GM12891 (cell line): ENCODE measurements around the gene APOBEC3F.
"Not testable (repeated sequence)": the region's sequence is repeated elsewhere in the genome, so short reads cannot be mapped to it uniquely, and the experiment has no call there.

ENCODE experiments used
- PAX5 ChIP-seq: IDR thresholded peaks from 2 replicates; pipeline ENCODE4 v1.6.1; 2011; ENCODE audit warnings: low read length, moderate library complexity, mild to moderate bottlenecking; ENCODE audit not compliant: insufficient read depth, severe bottlenecking
- POLR2A ChIP-seq: IDR thresholded peaks from 2 replicates; pipeline ENCODE4 v1.6.1; 2011; ENCODE audit warnings: low read depth, low read length, control low read depth
- POLR2AphosphoS5 ChIP-seq: IDR thresholded peaks from 2 replicates; pipeline ENCODE4 v1.6.1; 2011; ENCODE audit warnings: low read depth, low read length, control low read depth
- POU2F2 ChIP-seq: IDR thresholded peaks from 2 replicates; pipeline ENCODE4 v1.6.1; 2011; ENCODE audit warnings: low read depth, mild to moderate bottlenecking, control low read depth, low read length, moderate library complexity
- SPI1 ChIP-seq: IDR thresholded peaks from 2 replicates; pipeline ENCODE4 v1.6.1; 2011; ENCODE audit warnings: low read depth, low read length, control low read depth
- TAF1 ChIP-seq: IDR thresholded peaks from 2 replicates; pipeline ENCODE4 v1.6.1; 2011; ENCODE audit warnings: low read depth, low read length, control low read depth

DNA sequence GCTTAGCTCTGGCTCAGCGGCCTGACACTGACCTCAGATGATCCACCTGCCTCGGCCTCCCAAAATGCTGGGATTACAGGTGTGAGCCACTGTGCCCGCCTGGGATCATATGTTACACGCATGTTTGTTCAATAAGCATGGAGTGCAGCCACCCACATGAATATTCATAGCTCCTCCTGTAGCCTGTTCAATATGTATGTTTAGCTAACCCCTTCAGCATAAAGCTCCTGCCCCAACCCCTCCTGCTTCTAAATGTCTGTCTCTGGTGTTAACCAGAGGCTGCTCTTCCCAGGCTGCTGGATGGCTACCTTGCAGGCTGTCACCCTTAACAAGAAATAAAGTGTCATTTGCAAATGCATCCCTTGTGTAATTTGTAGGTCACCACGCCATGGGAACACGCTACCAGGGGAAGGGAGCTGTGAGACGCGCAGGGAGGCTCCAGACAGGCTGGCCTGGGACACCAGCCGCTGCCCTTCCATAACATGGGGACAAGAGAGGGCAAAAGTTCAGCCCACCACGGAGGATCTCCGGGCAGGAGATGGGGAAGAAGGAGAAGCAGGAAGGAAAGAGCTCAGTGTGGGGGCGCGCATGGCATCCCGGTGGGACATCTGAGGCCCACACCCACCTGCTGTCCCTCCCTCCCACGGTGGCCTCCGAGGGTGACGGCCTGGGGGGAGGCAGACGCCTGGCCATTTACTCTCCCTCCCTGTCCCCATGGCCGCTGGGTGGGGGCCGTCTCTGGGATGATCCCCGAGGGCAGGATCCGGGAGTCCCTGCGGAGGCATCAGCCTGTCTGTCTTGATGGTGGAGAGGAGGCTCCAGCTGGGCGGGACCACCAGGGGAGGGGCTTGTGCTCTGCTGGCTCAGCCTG, 35.7 kb downstream of the APOBEC3F start:
- TF ChIP-seq POLR2A, TAF1, POLR2AphosphoS5, PAX5, SPI1: not testable (repeated sequence)
- peak; percentile 74; the same call in 1 of the 2 replicates for TF ChIP-seq POU2F2
